K562 (cell line): ENCODE data around the gene VPS37B. TPM values are rescaled to one million over a fixed set of nuclear protein-coding genes. Genes with fewer than 3 reads are reported as not detected.

Experiments used
- ATF6 ChIP-seq: sonication (generic); formaldehyde crosslinking; IDR thresholded peaks from 2 replicates; pipeline ENCODE4 v1.4.0; 2020; ENCODE audit warnings: mild to moderate bottlenecking, missing genetic modification reagents
- CEBPG ChIP-seq, 3 experiments: fragments of 200-800 bp in 1 of 3; sonication (Bioruptor generic) in 1 of 3; sonication (generic) in 1 of 3; formaldehyde crosslinking in 1 of 3; IDR thresholded peaks in 2 of 3; conservative IDR thresholded peaks in 1 of 3; 2 replicates each; pipeline versions ENCODE4 v1.6.1 to v1.8.0; 2016 to 2022; ENCODE audit warnings: missing compliant biosample characterization in 2 of 3, missing genetic modification characterization in 2 of 3, mild to moderate bottlenecking in 1 of 3, missing genetic modification reagents in 1 of 3
- EP400 ChIP-seq: fragments of 450-650 bp; IDR thresholded peaks from 2 replicates; pipeline ENCODE4 v1.6.1; 2017; ENCODE audit warnings: antibody characterized with exemption, mild to moderate bottlenecking, moderate library complexity
- ETV5 ChIP-seq: sonication (generic); formaldehyde crosslinking; IDR thresholded peaks from 2 replicates; pipeline ENCODE4 v1.4.0; 2020; ENCODE audit warnings: low read depth, mild to moderate bottlenecking, missing genetic modification reagents
- GABPA ChIP-seq: fragments of 200-800 bp; sonication (Bioruptor generic); conservative IDR thresholded peaks from 2 replicates; pipeline ENCODE4 v1.6.1; 2016; ENCODE audit warnings: low read depth, missing genetic modification characterization, missing compliant biosample characterization
- GTF2F1 ChIP-seq: IDR thresholded peaks from 2 replicates; pipeline ENCODE4 v1.6.1; 2011; ENCODE audit warnings: low read depth, low read length, improper control_type of control experiment
- JUN ChIP-seq, 2 experiments: sonication (generic) in 1 of 2; formaldehyde crosslinking in 1 of 2; IDR thresholded peaks; 2 replicates each; pipeline versions ENCODE4 v1.6.1 to v1.8.0; 2012 to 2022; ENCODE audit warnings: borderline replicate concordance in 2 of 2, mild to moderate bottlenecking in 2 of 2, improper control_type of control experiment in 1 of 2, low read depth in 1 of 2, low read length in 1 of 2, missing genetic modification reagents in 1 of 2
- LCOR ChIP-seq: sonication (generic); formaldehyde crosslinking; IDR thresholded peaks from 2 replicates; pipeline ENCODE4 v1.8.0; 2022; ENCODE audit warnings: mild to moderate bottlenecking, missing genetic modification reagents
- MITF ChIP-seq: IDR thresholded peaks from 2 replicates; pipeline ENCODE4 v1.6.1; 2014; ENCODE audit warnings: antibody characterized with exemption
- PTRF ChIP-seq: fragments of 450-650 bp; IDR thresholded peaks from 2 replicates; pipeline ENCODE4 v1.6.1; 2016; ENCODE audit warnings: mild to moderate bottlenecking, missing genetic modification characterization, missing compliant biosample characterization
- SP1 ChIP-seq: sonication (generic); formaldehyde crosslinking; IDR thresholded peaks from 2 replicates; pipeline ENCODE4 v1.8.1; 2022; ENCODE audit warnings: mild to moderate bottlenecking, missing genetic modification reagents
- SUPT5H ChIP-seq: fragments of 450-650 bp; IDR thresholded peaks from 2 replicates; pipeline ENCODE4 v1.6.1; 2016
- ZFP1 ChIP-seq: fragments of 450-650 bp; formaldehyde crosslinking; IDR thresholded peaks from 2 replicates; pipeline ENCODE4 v1.4.0; 2020; ENCODE audit warnings: mild to moderate bottlenecking, mixed read lengths
- ZNF282 ChIP-seq: sonication (generic); formaldehyde crosslinking; IDR thresholded peaks from 2 replicates; pipeline ENCODE4 v1.8.1; 2023; ENCODE audit warnings: missing genetic modification reagents
- ZNF431 ChIP-seq: sonication (generic); formaldehyde crosslinking; IDR thresholded peaks from 2 replicates; pipeline ENCODE4 v1.8.0; 2022; ENCODE audit warnings: mild to moderate bottlenecking, missing genetic modification reagents
- polyA plus RNA-seq, 8 experiments: library from polyadenylated mRNA; depleted of rRNA in 4 of 8; stranded (reverse) in 5 of 8; unstranded in 3 of 8; fragments of >200 nt; fragmentation: Nextera tagmentation in 2 of 8; fragmentation: Illumina TruSeq in 1 of 8; extraction: Ambion mirVana in 2 of 8; extraction: Trizol in 1 of 8; gene quantifications; 2 replicates each; pipeline versions ENCODE4 v1.2.1 to v1.2.3, GENCODE V29; 2011 to 2014; ENCODE audit warnings: inconsistent platforms in 1 of 8, missing spikeins in 1 of 8
- total RNA-seq, 7 experiments: library from RNA; depleted of rRNA in 6 of 7; stranded (reverse); fragments of >200 nt in 6 of 7; fragmentation: Illumina TruSeq in 2 of 7; extraction: Trizol in 2 of 7; gene quantifications; 2 replicates each; pipeline versions ENCODE4 v1.2.1 to v1.2.3, GENCODE V29; 2011 to 2021; ENCODE audit warnings: low replicate concordance in 1 of 7
- TF ChIP-seq, protein P1 (sequence below): fragments of 250-450 bp; sonication (Bioruptor Pico); IDR thresholded peaks from 2 replicates; pipeline ENCODE4 v1.5.0; 2021
- TF ChIP-seq, protein P2 (sequence below), 2 experiments: fragments of 250-450 bp in 1 of 2; fragments of 450-650 bp in 1 of 2; sonication (Bioruptor Pico) in 1 of 2; IDR thresholded peaks; 2 replicates each; pipeline versions ENCODE4 v1.6.1 to v1.8.0; 2016 to 2021; ENCODE audit warnings: mild to moderate bottlenecking in 2 of 2, moderate library complexity in 2 of 2, missing compliant biosample characterization in 1 of 2, missing genetic modification characterization in 1 of 2
- TF ChIP-seq, protein P3 (sequence below): fragments of 450-650 bp; formaldehyde crosslinking; IDR thresholded peaks from 2 replicates; pipeline ENCODE4 v1.4.0; 2020; ENCODE audit warnings: mild to moderate bottlenecking, moderate library complexity

The VPS37B gene
- total and polyA plus RNA-seq, 9 of the 15 experiments (the other 6 are each of a cell fraction or from before 2014, with no cell fraction given), result 0.28 to 37.4 (median 17.9) TPM

DNA sequence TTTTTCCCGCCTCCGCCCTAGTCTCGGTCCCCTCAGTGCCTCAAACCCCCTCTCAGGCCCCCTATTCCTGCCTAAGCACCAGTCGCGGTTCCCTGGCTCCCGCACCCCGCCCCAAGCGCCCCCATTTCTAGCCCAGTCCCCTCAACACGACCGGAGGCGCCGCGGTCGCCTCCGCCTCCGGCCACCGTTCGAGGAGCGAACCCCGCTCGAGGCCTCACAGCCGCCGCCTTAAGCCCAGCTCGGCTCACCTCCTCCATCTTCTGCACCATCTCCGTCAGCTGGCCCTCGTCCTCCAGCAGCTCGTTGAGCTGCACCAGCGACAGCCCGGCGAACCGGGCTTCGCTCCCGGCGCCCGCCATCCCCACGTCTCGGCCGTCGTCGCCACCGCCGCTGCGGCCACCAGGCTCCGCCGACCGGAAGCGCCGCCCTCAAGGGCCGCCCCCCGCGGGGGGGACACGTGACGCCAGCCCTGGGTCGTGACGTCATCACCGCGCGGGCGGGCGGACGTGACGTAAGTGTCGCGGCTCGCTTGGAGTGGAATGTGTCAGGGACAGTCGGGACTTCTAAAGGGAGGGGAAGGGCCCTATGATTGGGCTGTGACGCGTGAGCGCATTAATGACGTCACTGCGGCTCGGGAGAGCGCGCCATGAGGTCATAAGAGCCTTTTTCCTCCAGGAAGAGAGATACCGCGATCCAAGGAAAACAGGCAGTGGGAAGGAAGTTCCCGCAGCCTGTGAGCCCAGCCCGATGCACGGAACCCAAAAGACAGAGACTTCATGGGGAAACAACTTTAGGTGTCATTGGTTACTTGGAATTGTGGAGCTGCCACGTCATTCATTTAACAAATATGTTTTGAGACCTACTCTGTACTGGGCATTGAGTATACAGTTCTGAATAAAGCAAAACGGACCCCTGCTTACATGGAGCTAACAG is at the start of gene VPS37B (continued):
- TF ChIP-seq JUN (IDR thresholded peaks at IDR 0.05; ENCODE audit: borderline replicate concordance, low read depth, low read length), result peak; percentile 96
- peak; percentile 61; the same call in 1 of the 2 replicates for TF ChIP-seq JUN (CRISPR knock-in tag; IDR thresholded peaks at IDR 0.05; ENCODE audit: borderline replicate concordance)
- 0 out of 2 replicates have a peak, but pooled peaks have one; percentile 49 for TF ChIP-seq CEBPG (CRISPR knock-in tag; IDR thresholded peaks at IDR 0.05)
- TF ChIP-seq CEBPG (tag; conservative IDR thresholded peaks at IDR 0.05 in 1 of 2, IDR thresholded peaks at IDR 0.05 in 1 of 2), result peak in 1 of 2 experiments; percentile 69; a peak in 2 of 4 replicates
- TF ChIP-seq, protein P1, sequence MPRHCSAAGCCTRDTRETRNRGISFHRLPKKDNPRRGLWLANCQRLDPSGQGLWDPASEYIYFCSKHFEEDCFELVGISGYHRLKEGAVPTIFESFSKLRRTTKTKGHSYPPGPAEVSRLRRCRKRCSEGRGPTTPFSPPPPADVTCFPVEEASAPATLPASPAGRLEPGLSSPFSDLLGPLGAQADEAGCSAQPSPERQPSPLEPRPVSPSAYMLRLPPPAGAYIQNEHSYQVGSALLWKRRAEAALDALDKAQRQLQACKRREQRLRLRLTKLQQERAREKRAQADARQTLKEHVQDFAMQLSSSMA (CRISPR knock-in tag), result no peak
- 0 out of 2 replicates have a peak, but pooled peaks have one; percentile 66 for TF ChIP-seq GTF2F1
- TF ChIP-seq PTRF (tag), result no peak
- TF ChIP-seq ETV5, result peak; percentile 97
- TF ChIP-seq ATF6 (CRISPR knock-in tag), result no peak; the same call in 1 of the 2 replicates
- no peak for TF ChIP-seq ZNF431 (CRISPR knock-in tag)
- no peak for TF ChIP-seq ZNF282 (CRISPR knock-in tag)
- TF ChIP-seq LCOR (CRISPR knock-in tag), result 0 out of 2 replicates have a peak, but pooled peaks have one; percentile 70
- TF ChIP-seq SP1 (CRISPR knock-in tag), result peak; percentile 97
- peak; percentile 68 for TF ChIP-seq EP400
- TF ChIP-seq, protein P2, sequence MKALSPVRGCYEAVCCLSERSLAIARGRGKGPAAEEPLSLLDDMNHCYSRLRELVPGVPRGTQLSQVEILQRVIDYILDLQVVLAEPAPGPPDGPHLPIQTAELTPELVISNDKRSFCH (CRISPR knock-in tag; IDR thresholded peaks at IDR 0.05), result no peak
- TF ChIP-seq, protein P2 (tag; IDR thresholded peaks at IDR 0.05), result peak; percentile 93
- TF ChIP-seq GABPA (tag), result peak; percentile 98
- TF ChIP-seq, protein P3, sequence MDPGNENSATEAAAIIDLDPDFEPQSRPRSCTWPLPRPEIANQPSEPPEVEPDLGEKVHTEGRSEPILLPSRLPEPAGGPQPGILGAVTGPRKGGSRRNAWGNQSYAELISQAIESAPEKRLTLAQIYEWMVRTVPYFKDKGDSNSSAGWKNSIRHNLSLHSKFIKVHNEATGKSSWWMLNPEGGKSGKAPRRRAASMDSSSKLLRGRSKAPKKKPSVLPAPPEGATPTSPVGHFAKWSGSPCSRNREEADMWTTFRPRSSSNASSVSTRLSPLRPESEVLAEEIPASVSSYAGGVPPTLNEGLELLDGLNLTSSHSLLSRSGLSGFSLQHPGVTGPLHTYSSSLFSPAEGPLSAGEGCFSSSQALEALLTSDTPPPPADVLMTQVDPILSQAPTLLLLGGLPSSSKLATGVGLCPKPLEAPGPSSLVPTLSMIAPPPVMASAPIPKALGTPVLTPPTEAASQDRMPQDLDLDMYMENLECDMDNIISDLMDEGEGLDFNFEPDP (CRISPR knock-in tag), result no peak
- TF ChIP-seq ZFP1, result no peak
- TF ChIP-seq SUPT5H, result peak; percentile 91
- peak; percentile 54 for TF ChIP-seq MITF
